Hindlimb muscle (tissue), 1 donor: ENCODE results near the gene STARD13. TPM values are rescaled to one million over a fixed set of nuclear protein-coding genes. Genes with fewer than 3 reads are reported as not detected.

Experiments
- DNase-seq: peaks from one replicate; pipeline ENCODE4 v3.0.0-alpha.2; 2013
- polyA plus RNA-seq: library from polyadenylated mRNA; unstranded; fragments of 120-200 nt; gene quantifications from one replicate; pipeline ENCODE4 v1.2.1, GENCODE V29; 2013; ENCODE audit not compliant: insufficient read length

STARD13 gene
- polyA plus RNA-seq, 1 donor, result 22.7 TPM

DNA sequence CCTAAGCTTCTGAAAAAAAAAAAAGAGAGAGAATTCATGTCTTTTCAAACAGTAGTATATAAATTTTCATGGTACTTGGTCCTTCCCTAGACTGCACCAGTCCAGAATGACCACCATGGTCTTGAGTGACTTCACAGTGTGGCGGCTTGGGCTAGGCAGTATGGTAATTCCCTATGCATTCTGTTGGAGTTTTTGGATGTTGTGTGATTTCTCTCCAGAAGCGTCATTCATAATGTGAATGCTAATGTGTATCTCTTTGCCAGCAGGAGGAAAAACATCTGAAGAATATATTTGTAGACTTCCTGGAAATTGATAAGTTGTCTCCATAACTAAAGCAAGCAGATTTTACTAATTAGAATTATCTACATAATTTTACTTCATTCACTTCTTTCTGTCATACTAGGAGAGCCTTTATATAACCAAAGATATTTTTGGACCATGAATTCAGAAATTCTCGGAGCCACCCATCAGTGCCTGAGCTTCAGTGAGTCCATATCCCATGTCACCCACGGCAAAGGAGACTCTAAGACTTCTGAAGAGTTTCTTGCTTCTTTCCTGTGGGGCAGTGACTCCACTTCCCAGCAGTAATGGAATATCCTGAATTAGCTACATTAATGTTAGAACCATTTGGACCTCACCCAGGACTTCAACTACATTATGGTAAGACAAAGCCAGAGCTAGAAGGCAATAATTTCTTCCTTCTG lies 8.4 kb downstream of the STARD13 start:
- DNase-seq, result no peak

DNA sequence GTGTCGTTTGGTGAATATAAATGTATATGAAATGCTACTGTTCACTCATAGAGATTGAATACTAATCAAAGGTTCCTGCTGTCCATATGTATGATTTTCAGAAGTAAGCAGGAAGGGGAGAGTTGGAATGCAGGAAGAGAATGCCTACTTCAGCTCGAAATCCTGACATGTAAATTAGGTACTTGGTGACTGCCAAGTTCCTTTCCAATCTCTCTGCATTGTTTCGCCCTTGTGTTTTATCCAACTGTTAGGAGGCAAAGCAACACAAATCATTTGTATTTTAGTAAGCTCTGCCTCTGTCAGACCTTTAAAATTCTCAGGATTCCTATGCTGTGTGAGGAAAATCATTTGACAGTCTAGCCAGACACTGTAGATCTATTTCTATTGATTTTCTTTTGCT lies 9.0 kb downstream of the STARD13 start:
- no peak for DNase-seq

DNA sequence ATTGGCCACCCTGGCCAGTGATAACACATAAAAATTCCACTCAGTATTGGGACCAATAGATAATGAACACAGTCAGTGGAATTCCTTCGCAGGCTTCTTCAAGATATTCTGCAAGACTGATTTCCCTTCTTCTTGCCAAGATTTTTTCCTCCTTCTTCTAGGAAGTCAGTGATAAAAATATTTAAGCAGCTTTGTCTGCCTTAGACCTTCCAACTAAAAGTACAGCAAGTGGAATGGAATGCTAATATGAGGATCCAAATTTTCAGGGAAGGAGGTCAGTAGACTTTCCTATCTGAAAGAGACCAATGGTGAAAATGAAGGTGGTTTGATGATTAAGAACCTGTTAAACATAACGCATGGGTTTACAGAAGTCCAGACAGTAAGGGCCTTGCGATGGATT lies 9.6 kb downstream of the STARD13 start:
- no peak for DNase-seq

DNA sequence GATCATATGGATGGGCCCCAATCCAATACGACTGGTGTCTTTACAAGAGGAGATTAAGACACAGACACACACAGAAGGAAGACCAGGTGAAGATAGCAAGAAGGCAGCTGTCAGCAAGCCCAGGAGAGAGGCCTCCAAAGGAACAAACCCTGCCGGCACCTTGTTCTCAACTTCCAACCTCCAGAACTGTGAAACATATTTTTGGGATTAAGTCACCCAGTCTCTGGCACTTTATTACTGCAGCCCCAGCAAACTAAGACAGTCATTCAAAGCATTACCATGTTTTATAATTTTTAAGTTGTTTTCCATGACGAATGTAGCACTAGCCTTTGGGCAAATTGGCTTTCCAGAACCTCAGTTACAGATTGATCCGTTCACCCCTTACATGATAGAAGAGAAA lies 11.3 kb downstream of the STARD13 start:
- no peak for DNase-seq

DNA sequence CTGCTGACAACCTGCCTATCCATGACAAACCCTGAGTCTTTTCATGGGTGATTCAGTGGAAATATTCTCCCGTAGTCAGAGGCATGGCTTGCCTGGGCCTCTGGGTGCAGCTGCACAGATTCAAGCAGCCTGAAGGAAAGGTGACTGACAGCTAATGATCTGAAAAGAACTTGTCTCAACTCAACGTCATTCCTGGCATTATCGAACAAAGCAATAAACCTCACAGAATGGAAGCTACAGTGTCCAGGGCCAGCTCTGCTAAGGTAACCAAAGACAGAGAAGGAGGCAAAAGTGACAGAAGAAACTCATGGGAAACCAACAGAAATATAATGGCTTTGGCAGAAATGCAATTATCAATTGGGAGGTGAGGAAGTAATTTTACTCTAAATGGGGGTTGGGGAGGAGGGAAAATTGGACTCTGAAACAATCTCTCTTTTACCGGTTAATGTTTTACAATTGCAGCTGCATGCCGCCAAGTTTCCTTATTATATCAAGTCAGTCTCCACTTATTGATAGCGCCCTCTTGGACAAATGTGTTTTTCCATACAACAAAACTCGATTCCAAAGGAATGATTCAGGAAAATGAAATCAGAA lies 12.9 kb downstream of the STARD13 start:
- DNase-seq, result no peak

DNA sequence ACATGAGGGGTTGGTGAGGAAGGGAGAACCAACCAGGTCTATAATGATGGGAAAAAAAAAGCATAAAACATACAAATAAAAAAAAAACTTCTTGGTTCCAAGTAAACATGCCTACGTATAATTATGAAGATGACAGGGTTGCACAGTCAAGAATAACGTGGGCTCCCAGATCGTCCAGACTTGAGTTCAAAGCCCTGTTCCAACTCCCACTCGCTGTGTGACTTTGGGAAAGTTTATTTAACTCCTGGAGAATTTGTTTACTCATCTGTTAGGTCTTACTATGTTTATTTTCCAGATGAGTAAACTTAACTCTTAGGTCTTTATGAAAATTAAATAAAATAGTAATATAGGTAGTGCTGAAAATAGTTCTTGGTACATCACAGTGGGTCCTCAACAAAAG lies 13.8 kb downstream of the STARD13 start:
- no peak for DNase-seq

DNA sequence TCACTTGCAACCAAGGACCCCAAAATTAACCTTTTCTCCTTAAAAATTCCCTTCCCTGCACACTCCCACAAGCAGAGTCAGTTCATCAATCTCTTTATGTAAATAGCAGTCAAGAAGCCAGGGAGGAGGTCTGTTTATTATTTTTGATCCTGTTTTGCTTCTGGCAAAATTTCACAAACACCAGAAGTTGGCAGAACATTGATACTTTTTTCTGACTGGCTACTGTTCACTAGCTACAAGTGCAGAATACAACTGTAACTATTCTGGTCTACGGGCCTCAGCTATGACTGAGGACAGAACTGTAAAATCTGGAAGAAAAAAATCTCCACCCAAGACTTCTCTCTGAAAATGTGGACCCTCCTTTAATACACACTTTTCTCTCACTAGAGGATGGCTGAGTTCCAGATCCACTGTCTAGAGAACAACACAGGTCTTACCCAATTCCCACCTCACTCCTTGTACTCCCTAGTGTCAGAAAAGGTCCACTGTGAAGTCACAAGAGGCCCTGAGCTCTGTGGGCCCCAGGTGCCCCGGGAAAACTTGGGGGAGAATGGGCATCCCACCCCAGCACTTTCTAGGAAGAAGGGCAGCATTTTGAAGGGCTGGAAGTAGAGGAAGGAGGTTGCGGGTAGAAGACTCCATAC lies 14.5 kb downstream of the STARD13 start:
- DNase-seq, result no peak

DNA sequence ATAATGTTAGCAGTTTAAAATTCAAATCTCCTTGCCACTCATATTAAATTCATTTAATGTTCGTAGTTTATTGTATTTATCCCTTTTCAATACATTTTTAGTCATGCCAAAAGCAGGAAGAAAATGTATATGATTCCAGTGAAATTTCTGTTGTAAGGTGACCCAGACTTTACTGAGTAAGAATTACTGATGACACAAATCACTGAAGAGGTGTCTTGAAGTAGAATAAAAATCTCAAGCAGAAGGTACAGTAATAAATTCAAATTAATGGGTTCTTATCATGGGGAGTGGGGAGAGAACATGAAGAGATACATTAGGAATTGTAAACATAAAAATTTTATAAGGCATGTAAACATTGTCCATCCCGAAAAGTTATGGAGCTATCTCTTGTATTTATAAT lies 19.9 kb downstream of the STARD13 start:
- DNase-seq, result no peak

DNA sequence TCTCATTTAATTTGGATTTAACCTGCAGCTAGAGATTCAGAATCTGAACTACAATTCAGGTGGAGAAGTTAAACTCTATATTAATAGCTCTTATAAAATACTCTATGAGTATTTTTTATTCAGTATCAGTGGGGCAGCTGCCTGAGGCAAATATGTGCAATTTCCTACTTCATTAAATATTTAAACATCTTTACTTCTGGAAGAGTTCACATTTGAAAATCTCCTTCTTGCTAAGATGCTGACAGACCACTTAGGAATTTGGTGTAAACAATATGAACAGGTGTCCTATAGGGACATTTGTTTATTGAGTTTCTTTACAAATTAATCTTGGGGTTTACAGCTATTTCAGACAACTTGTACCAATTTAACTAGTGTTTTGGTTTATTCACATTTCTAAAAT lies 20.4 kb downstream of the STARD13 start:
- DNase-seq, result no peak

DNA sequence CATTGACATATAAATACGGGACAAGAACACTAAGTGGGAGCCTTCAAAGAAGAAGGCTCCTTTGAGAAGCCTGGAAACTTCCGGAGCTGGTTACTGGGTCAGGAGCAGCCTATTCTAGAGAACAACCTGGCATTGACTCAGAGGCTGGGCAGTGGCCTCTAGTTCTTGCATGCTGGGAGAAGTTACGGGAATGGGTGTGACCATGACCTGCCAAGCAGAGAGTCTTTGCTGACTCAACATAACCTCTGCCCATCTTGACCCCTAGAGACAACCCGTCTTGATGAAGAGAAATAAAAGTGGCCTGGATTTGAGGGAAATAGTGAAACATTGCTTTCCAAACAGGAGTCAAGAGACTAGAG lies 21.0 kb downstream of the STARD13 start:
- no peak for DNase-seq

DNA sequence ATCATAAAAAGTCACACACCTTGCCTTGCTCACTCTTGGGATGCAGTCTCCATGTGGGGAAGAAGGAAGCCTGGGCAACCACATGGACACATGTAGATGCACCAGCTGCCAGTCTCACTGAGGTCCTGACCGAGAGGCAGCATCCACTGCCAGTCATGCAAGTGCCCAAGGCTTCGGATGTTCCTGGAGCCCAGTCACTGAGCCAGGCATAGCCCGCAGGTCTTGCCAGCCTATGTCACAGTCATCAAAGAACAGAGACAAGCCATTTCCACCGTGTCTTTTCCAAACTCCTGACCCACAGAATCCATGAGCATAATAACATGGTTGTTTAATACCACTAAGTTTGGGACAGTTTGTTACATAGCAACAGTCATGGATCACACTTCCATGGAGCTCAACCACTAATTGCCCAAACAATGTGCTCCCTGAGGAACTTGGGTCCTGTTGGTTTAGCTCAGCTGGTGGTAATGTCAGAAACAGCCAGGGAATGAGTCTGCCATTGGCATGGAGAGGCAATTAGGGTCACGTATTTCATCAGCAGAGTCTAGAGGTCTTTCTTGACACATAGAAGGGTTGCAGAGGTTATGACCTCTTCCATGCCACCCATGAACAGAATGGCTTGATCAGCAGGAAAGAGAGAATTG lies 21.5 kb downstream of the STARD13 start:
- no peak for DNase-seq

DNA sequence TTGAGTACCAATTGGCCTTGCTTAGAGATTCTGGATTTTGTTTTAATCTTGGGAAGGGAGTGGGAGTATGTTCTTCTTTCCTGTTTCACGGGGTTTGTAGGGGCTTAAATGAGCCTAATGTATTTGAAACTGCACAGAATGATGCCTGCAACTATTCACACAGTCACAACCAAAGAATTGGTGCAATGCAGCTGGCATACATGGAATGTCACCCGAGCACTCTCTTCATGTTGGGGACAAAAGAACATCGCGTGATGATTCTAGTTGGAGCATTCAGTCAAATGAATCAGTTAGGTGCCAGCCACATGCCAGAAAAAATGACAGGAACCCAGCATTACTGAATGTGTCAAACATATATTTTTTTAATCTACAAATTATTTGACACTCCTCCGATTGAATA lies 22.1 kb downstream of the STARD13 start:
- no peak for DNase-seq

DNA sequence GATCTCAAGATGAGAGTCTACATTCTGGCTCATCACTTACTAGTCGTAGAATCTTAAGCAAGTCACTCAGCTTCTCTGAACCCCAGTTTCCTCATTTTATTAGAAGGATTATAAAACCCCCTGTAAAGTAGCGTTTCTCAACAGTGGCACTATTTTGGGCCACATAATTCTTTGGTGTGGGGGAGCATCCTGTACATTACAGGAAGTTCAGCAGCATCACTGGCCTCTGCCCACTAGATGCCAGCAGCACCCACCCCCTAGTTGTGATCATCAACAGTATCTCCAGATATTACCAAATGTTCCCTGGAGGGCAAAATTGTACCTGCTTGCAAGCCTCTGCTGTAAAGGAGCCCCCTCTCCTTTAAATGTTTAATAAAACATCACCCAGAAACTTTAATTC lies 22.6 kb downstream of the STARD13 start:
- DNase-seq, result no peak

DNA sequence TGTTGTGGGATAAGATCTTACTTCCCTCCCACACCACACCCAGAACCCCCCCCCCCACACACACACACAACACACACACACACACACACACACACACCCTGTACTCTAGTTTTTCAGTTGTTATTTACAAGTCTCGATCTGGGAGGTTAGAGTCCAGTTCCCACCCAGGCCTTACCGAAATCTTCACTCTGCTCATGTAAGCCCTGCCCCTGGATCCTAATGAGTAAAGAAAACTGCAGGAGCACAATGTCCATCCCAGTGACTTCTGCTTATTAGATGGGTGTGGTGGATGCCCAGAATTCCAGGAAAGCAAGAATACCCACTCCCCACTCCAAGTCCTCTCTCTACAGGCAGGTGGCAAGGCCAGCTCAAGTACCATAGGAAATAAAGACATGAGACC lies 23.0 kb downstream of the STARD13 start:
- no peak for DNase-seq

DNA sequence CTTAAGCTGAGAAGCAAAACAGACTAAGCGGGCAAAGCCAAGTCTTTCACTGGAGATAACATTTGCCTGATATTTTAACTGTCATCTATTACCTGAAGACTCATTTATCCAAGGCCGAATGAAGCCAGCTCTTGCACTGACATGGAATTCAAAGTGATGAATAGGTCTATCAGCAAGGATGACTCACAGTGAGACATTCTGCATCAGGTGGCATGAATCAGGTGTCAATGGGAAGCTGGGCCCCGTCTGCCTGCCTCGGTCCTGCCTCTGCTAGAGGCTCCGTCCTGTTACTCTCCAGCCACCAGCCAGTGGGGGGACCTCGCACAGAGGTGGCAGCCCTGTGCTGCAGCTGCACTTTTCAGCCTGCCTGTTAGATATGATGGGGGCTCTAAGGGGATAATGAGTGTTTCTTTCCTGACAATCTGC lies 23.5 kb downstream of the STARD13 start:
- no peak for DNase-seq

DNA sequence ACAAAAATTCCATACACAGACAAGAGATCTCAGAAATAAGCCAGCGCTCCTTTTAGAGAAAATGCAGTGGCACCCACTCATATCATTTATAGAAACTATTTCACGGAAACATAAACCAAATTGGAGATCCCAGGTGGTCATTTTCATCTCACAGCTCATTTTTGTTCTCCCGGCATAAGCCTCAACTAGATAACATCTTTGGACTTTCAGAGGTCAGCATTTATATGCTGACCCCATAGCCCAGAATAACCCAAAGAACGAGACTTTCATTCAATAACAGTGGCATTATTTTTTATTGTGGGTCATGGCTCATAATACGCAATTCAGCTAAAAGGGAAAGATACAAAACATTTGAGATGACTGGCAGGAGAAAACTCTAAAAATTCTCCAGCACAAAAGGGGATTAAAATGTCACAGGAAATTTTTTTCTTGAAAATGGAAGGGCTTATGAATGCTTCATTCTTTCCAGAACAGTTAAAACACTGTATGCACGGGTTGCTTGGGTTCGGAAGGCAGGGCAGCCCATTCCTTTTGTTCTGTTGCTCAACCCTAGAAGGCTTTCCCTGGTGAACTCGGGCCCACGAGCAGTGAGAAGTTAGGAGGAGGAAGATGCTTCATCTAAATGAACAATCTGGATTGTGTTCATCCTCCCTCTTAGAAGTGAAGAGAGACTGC lies 24.0 kb downstream of the STARD13 start:
- DNase-seq, result no peak

DNA sequence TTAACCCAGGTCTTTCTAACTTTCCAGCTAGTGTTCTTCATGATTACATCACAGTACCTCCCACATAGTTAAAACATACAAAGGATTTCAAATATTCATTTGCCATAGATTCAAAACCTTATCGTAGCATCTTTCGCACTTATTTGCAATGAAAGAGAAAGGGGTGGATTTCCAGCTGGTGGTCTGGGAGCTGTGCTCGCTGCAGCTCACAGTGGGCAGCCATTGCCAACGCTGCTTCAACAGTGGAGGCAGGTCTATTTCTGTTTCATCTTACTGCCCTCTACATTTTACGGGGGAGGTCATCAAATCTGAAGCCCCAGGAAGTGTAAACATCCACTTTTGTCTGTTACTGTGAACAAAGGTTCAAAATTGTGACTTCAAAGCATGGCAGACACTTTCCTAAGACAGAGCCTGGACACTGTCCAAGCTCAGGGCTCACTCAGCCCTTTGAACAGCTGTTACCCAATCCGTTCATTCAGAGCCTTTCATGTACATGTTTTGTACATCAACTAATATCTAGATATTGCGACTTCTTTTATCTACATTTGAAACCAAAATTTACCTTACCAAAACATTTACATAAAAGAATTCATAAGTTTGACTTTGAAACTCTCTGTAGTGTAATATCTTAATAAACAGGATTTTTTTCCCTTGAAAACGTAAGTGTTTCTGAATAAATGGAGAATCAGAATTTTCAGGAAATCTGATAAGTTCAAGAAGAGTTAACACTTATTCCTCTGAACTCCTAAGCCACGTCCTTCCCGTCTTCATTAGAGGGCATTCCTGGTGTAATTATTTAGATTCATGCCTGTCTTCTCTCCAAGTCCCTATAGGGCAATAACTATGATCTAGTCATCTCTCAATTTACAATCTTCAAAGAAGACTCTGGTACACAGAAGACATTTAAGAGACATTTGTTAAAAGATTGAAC lies 25.1 kb downstream of the STARD13 start:
- DNase-seq, result no peak

DNA sequence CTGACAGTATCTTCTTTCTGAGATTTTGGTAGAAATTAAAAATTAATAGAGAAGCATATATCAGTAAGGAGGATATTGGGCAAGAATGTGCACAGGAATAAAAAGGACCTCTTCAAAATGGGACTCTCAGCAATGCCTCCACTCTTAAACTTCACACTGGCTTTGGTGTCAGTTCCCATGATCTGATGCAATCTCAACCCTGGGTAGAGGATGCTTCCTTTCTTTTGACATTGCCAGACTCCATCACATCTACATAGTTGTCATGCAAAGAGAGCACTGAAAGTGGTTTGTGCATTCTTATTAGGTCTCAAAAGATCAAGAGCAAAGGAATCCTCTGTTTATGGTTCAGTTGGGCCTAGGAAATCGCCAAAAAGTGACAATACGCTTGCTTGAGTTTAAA lies 26.3 kb downstream of the STARD13 start:
- no peak for DNase-seq

DNA sequence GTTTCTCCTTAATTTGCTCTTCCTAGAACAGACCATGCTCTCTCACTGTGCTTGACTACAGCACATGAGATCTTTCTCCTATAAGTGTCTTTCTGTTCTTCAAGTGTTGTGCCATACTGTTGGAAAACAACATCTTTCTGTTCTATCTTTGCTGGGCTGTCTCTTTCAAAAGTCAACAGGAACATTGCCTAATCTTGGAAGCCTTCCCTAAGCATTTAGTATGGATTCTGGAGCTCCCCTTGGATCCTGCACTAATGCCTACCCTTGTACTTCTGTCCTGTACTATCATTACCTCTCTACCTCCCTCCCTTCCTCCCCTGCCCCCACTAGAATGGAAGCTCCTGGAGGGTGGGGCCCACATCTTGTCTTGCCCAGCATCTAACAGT lies 26.8 kb downstream of the STARD13 start:
- no peak for DNase-seq

DNA sequence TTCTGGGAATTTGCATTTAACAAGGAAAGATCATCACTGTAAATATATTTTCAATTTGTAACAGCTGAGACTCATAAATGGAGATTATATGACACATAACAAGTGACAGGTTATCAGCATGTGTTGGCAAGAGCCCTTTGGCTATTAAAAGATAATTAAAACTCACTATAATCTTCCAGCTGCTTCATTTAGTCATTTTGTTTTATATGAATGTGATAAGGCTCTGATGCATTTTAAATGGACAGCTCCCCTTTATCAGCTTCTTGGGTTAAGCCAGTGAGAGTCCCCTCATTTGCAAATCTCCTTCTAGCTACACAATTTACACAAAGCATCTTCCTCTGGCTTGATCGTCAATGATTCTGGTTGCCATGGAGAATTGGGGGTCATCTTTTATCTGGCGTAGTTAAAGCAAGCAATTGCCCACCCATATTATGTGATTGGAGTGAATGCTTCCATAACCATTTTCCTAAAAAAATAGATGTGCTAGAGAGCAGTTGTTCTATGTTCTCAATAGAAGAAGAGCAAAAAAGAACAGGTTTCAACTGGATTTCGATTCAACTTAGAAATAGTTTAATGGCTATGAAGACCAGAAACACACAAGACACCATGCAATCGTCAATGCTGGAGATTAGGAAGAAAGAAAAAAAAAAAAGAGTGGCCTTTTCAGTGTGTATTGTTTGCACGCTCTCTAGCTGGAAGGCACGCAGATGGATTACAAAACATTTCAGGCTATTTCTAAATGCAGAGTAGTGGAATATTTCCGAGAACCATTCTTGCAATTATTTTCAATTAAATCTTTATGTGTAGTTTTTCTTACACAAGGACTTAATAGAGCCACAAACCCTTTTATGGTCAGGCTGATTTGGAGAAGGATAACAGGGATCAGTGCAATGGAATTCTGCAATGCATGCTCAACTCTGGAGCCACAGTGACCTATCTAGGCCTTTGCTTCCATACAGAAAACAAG lies 27.4 kb downstream of the STARD13 start:
- no peak for DNase-seq
